Measurements from ENCODE around the gene CRY2. TPM values are rescaled to one million over a fixed set of nuclear protein-coding genes. Genes with fewer than 3 reads are reported as not detected.

Gene CRY2
- total and polyA plus RNA-seq, 2 of the 13 experiments (the other 11 are each of a cell fraction or from before 2014, with no cell fraction given): 10.1 to 12.2 TPM

GRCh38 chr11:45902452-45903380, 55.4 kb downstream of the CRY2 start:
- intact Hi-C loops (cut with micrococcal nuclease; ENCODE audit: unreplicated experiment) (no loop called here), in situ Hi-C loops (cut with HindIII; ENCODE audit: extremely low pct_ligation_motif_present, low pct_unique_long_range_greater_than_20kb) (no loop called here)
- ChIA-PET POLR2A (no interaction called here), CTCF (ENCODE audit: low intra/inter-chr PET ratio, low total read pairs) (no interaction called here)
- H2AFZ ChIP-seq (ENCODE audit: low read length): no peak overlapping the region
- no TSS peak for BruUV-seq (replicated peaks)
- H3K9me3 ChIP-seq (ENCODE audit: low read length): no peaks in the 10 kb centered on the region
- FAIRE-seq (no peak), ATAC-seq (no peak), DNase-seq (ENCODE audit: low spot score) (no peak)
- H3K27ac ChIP-seq (ENCODE audit: extremely low read length, insufficient read depth, low read length): no peak overlapping the region
- no peak overlapping the region for H3K4me2 ChIP-seq (ENCODE audit: low read depth, low read length)
- H3K27me3 ChIP-seq (ENCODE audit: control insufficient read depth in 1 of 2, insufficient read depth in 2 of 2, low read length in 2 of 2): peaks cover 0 to 16% of the 10 kb centered on the region in 2 experiments; a peak in 1 of 5 replicates
- H3K4me1 ChIP-seq (ENCODE audit: insufficient read depth, low read length): peaks cover 28% of the 10 kb centered on the region
- no peaks in the 10 kb centered on the region for H3K79me2 ChIP-seq (ENCODE audit: insufficient read depth, low read length)
- H4K20me1 ChIP-seq (ENCODE audit: insufficient read depth, low read length): no peaks in the 10 kb centered on the region
- no peak overlapping the region for H3K9ac ChIP-seq (ENCODE audit: insufficient read depth, low read depth, low read length)
- TF ChIP-seq ETS1 (CRISPR knock-in tag; IDR thresholded peaks at IDR 0.05) (no peak), FOXP1 (IDR thresholded peaks at IDR 0.05) (no peak), FOXP1 (CRISPR knock-in tag; IDR thresholded peaks at IDR 0.05) (no peak), NCOA2 (CRISPR knock-in tag; IDR thresholded peaks at IDR 0.05) (no peak)
- no peaks in the 10 kb centered on the region for H3K36me3 ChIP-seq (replicated peaks in 1 of 2; ENCODE audit: control insufficient read depth in 1 of 2, insufficient read depth in 2 of 2, low read length in 2 of 2)
- no peak overlapping the region for H3K4me3 ChIP-seq (replicated peaks in 1 of 3; ENCODE audit: insufficient read depth in 1 of 3, low read depth in 2 of 3, low read length in 3 of 3)
- WGBS (ENCODE audit: low lambda C conversion rate): 98% methylated on average over 17 of the region's 56 CpGs

- 87% methylated on average over 13 of the region's 15 CpGs for WGBS (ENCODE audit: low lambda C conversion rate)
- Histone ChIP-seq H3K36me3 (replicated peaks in 1 of 2; ENCODE audit: control insufficient read depth in 1 of 2, insufficient read depth in 2 of 2, low read length in 2 of 2) (no peaks in the 10 kb centered on the region), H2AFZ (ENCODE audit: low read length) (no peak overlapping the region), H4K20me1 (ENCODE audit: insufficient read depth, low read length) (no peaks in the 10 kb centered on the region), H3K4me3 (replicated peaks in 1 of 3; ENCODE audit: insufficient read depth in 1 of 3, low read depth in 2 of 3, low read length in 3 of 3) (no peak overlapping the region), H3K27ac (ENCODE audit: extremely low read length, insufficient read depth, low read length) (no peak overlapping the region), H3K9me3 (ENCODE audit: low read length) (no peaks in the 10 kb centered on the region), H3K9ac (ENCODE audit: insufficient read depth, low read depth, low read length) (no peak overlapping the region), H3K79me2 (ENCODE audit: insufficient read depth, low read length) (no peaks in the 10 kb centered on the region), H3K4me2 (ENCODE audit: low read depth, low read length) (no peak overlapping the region), H3K27me3 (ENCODE audit: control insufficient read depth in 1 of 2, insufficient read depth in 2 of 2, low read length in 2 of 2) (0 out of 5 replicates have a peak, but pooled peaks cover 0 to 6% of the 10 kb centered on the region in 2 experiments), H3K4me1 (ENCODE audit: insufficient read depth, low read length) (peaks cover 22% of the 10 kb centered on the region)
- POLR2A ChIA-PET: no interaction called here
- DNase-seq (ENCODE audit: low spot score) (no peak), FAIRE-seq (no peak), ATAC-seq (no peak)
- in situ Hi-C loops (cut with HindIII; ENCODE audit: extremely low pct_ligation_motif_present, low pct_unique_long_range_greater_than_20kb) (no loop called here), intact Hi-C loops (cut with micrococcal nuclease; ENCODE audit: unreplicated experiment) (no loop called here)
- CTCF ChIA-PET (ENCODE audit: low intra/inter-chr PET ratio, low total read pairs): no interaction called here
- BruUV-seq (replicated peaks): no TSS peak
- TF ChIP-seq ZNF746 (CRISPR knock-in tag; IDR thresholded peaks at IDR 0.05): no peak
- TF ChIP-seq MLX (CRISPR knock-in tag; IDR thresholded peaks at IDR 0.05): no peak
- TF ChIP-seq ZSCAN5A (CRISPR knock-in tag; IDR thresholded peaks at IDR 0.05; ENCODE audit: borderline replicate concordance): no peak
- no peak for TF ChIP-seq ZNF605 (CRISPR knock-in tag; IDR thresholded peaks at IDR 0.05)
- no peak for TF ChIP-seq CAMTA2 (CRISPR knock-in tag; IDR thresholded peaks at IDR 0.05; ENCODE audit: borderline replicate concordance)
- no peak for TF ChIP-seq CCAR2 (optimal IDR thresholded peaks at IDR 0.05; ENCODE audit: low read depth, low read length)
- TF ChIP-seq SMC3 (IDR thresholded peaks at IDR 0.05; ENCODE audit: low read length): no peak
- TF ChIP-seq KDM3A (CRISPR knock-in tag; IDR thresholded peaks at IDR 0.05; ENCODE audit: low read depth): no peak
- no peak for TF ChIP-seq PBX3 (CRISPR knock-in tag; IDR thresholded peaks at IDR 0.05; ENCODE audit: borderline replicate concordance)
Measured at GRCh38 chr11:45904309-45904915, 57.1 kb downstream of the CRY2 start.

All from HepG2 (cell line).